ENCODE results near the gene RNF166. TPM values are rescaled to one million over a fixed set of nuclear protein-coding genes. Genes with fewer than 3 reads are reported as not detected.
A peak's percentile ranks its signal among the peaks of the same experiment; 100 is the strongest.

Gene RNF166
- total RNA-seq, 2 experiments from 2014 or later: 334 to 355 TPM

GRCh38 chr16:88686439-88687253, 19.6 kb downstream of the RNF166 start, which contains the start of gene SNAI3:
TSS of gene SNAI3 (minus strand) at chr16:88686507. CDS start at chr16:88686406, 101 bp downstream.
- ChIA-PET CTCF (interaction anchor here (2.3 kb wide), 1 partner anchor 18 kb away, joined by 23 read pairs; the partner anchor contains the start of genes CTU2 and RNF166), POLR2A (interaction anchor here (0.8 to 4.7 kb wide), 6 partner anchors 11 to 116 kb away, joined by 3 to 71 read pairs (median 4); partner anchors contain the start of genes CTU2, CYBA, RNF166 and ZC3H18)
- no peaks in the 10 kb centered on the region for H3K27me3 ChIP-seq (ENCODE audit: control insufficient read depth in 1 of 2, insufficient read depth in 2 of 2, low read length in 2 of 2)
- intact Hi-C loops (cut with DNase I, micrococcal nuclease): loop anchor here (1.0 to 5.0 kb wide), 5 partner anchors 14 to 234 kb away; partner anchors contain the start of genes CYBA (in 2 of the 2), MVD (in 1 of the 2) and ZFPM1 (in 1 of the 2)
- H3K4me1 Mint-ChIP-seq (ENCODE audit: low read depth): peaks cover 58% of the 10 kb centered on the region
- peak within 1 kb of the TSS; percentile 77 for H3K4me3 ChIP-seq (ENCODE audit: low read length)
- no peaks in the 10 kb centered on the region for H3K27me3 Mint-ChIP-seq
- peaks cover 7% of the 10 kb centered on the region for H3K36me3 Mint-ChIP-seq (ENCODE audit: low read depth)
- H3K27ac ChIP-seq (ENCODE audit: low read depth in 1 of 2, low read length in 2 of 2): peak within 1 kb of the TSS; percentile 29 to 56
- ATAC-seq (ENCODE audit: poor library complexity) (peak; percentile 78), DNase-seq (peak; percentile 63 to 90 (median 80))
- peaks cover 6% of the 10 kb centered on the region for H3K36me3 ChIP-seq (ENCODE audit: insufficient read depth, low read length)
- H3K4me1 ChIP-seq (ENCODE audit: insufficient read depth, low read length): peaks cover 80% of the 10 kb centered on the region
- TF ChIP-seq CTCF (IDR thresholded peaks at IDR 0.05): no peak
- no peaks in the 10 kb centered on the region for H3K9me3 Mint-ChIP-seq
- H3K4me3 Mint-ChIP-seq: peak within 1 kb of the TSS; percentile 87
- no peaks in the 10 kb centered on the region for H3K9me3 ChIP-seq (ENCODE audit: control insufficient read depth in 1 of 2, insufficient read depth in 1 of 2, low read length in 2 of 2)
- peak within 1 kb of the TSS; percentile 80 for H3K27ac Mint-ChIP-seq

- ChIA-PET CTCF (interaction anchor here (1.3 to 2.3 kb wide), 2 partner anchors 19 to 22 kb away, joined by 18 to 23 read pairs; partner anchors contain the start of genes CTU2, MVD and RNF166), POLR2A (interaction anchor here (1.1 to 4.7 kb wide), 2 partner anchors 17 to 35 kb away, joined by 3 to 71 read pairs; partner anchors contain the start of genes CTU2, CYBA and RNF166)
- Histone ChIP-seq H3K4me3 (ENCODE audit: low read length) (peak overlapping the region; percentile 77), H3K36me3 (ENCODE audit: insufficient read depth, low read length) (peaks cover 11% of the 10 kb centered on the region), H3K27ac (ENCODE audit: low read depth in 1 of 2, low read length in 2 of 2) (peak overlapping the region; percentile 29 to 53), H3K9me3 (ENCODE audit: control insufficient read depth in 1 of 2, insufficient read depth in 1 of 2, low read length in 2 of 2) (no peaks in the 10 kb centered on the region), H3K27me3 (ENCODE audit: control insufficient read depth in 1 of 2, insufficient read depth in 2 of 2, low read length in 2 of 2) (no peaks in the 10 kb centered on the region), H3K4me1 (ENCODE audit: insufficient read depth, low read length) (peaks cover 80% of the 10 kb centered on the region)
- Mint-ChIP-seq H3K9me3 (no peaks in the 10 kb centered on the region), H3K27me3 (no peaks in the 10 kb centered on the region), H3K36me3 (ENCODE audit: low read depth) (peaks cover 10% of the 10 kb centered on the region), H3K27ac (peak overlapping the region; percentile 80), H3K4me1 (ENCODE audit: low read depth) (peaks cover 58% of the 10 kb centered on the region), H3K4me3 (peak overlapping the region; percentile 87)
- intact Hi-C loops (cut with DNase I, micrococcal nuclease): loop anchor here (1.0 to 5.0 kb wide), 5 partner anchors 14 to 234 kb away; partner anchors contain the start of genes CYBA (in 2 of the 2), MVD (in 1 of the 2) and ZFPM1 (in 1 of the 2)
- ATAC-seq (ENCODE audit: poor library complexity) (peak; percentile 64), DNase-seq (peak in 11 of 14 experiments; percentile 33 to 80 (median 55))
- TF ChIP-seq CTCF (IDR thresholded peaks at IDR 0.05): no peak
These were observed 20.2 kb downstream of the RNF166 start for GRCh38 chr16:88686062-88686438.

Measured in CD4-positive, alpha-beta T cell (primary cell).